ENCODE measurements around the gene CALCB.
"Not testable (repeated sequence)": the region's sequence is repeated elsewhere in the genome, so short reads cannot be mapped to it uniquely, and the experiment has no call there.

Gene CALCB

DNA sequence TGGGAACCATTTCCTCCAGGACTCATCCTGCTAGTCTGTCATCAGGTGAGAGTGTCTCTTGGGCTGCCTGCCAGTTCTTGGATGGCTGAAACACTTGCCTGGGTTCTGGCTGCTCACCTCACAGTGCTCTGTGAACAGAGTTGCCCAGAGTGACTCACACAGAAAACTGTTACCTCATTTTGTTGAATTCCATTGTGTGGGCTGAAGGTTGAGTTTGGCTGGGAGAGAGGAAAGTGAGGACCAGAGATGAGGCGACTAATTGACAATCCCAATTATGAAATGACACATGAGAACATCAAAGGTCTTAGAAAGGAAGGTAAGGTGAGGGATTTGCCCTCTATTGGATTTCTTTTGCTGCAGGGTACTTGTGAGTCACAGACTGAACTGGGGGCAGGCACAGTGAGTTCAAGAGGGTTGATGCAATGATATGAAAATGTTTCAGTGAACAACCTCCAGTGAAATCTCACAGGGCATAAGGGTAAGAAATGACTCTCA, 20.2 kb upstream of the CALCB start:
- Histone ChIP-seq H3K4me1 (ENCODE audit: control insufficient read depth in 1 of 2, insufficient read depth in 1 of 2, low read depth in 1 of 2, low read length in 1 of 2) (no peaks in the 10 kb centered on the region), H3K9me3 (no peaks in the 10 kb centered on the region), H3K27ac (no peak overlapping the region), H3K36me3 (no peaks in the 10 kb centered on the region), H3K27me3 (peaks cover 38% of the 10 kb centered on the region), H3K4me3 (ENCODE audit: low read depth in 1 of 2, low read length in 1 of 2) (no peak overlapping the region)
- TF ChIP-seq, protein P1, sequence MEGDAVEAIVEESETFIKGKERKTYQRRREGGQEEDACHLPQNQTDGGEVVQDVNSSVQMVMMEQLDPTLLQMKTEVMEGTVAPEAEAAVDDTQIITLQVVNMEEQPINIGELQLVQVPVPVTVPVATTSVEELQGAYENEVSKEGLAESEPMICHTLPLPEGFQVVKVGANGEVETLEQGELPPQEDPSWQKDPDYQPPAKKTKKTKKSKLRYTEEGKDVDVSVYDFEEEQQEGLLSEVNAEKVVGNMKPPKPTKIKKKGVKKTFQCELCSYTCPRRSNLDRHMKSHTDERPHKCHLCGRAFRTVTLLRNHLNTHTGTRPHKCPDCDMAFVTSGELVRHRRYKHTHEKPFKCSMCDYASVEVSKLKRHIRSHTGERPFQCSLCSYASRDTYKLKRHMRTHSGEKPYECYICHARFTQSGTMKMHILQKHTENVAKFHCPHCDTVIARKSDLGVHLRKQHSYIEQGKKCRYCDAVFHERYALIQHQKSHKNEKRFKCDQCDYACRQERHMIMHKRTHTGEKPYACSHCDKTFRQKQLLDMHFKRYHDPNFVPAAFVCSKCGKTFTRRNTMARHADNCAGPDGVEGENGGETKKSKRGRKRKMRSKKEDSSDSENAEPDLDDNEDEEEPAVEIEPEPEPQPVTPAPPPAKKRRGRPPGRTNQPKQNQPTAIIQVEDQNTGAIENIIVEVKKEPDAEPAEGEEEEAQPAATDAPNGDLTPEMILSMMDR (IDR thresholded peaks at IDR 0.05): no peak

DNA sequence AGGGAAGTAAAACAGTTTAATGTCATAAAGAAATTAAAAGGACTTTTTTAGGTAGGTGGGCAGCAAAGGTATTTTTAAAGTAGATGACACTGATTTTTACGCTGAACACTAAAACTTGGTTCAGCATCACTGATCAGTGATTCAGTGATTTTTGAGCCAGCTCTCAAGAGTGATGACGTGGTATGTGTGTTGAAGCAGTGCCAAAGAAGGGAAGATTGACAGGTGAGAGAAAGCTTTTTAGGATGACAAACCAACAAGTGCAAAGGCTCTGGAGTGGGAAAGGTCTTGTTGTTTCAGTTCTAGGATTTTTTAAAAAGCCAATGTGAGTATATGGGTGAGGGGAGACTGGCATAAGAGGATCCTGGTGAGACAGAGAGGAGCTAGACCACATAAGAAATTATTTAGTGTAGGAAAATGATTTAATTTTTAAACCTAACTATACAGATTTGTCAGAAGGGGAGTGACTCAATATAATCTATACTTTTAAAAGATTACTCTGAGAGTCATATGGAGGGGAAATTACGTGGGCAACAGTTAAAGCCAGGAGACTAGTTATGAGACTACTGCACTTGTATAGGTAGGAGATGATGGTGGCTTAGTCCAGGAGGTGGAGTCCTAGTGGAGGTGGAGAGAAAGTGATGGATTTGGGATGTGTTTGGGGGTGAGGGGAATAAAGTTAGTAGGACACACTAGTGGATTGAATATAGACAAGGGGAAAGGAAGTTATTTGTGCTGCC, 17.6 kb upstream of the CALCB start:
- no peak overlapping the region for H3K27ac ChIP-seq
- no peaks in the 10 kb centered on the region for H3K9me3 ChIP-seq
- H3K27me3 ChIP-seq: peaks cover 46% of the 10 kb centered on the region
- H3K4me1 ChIP-seq (ENCODE audit: control insufficient read depth in 1 of 2, insufficient read depth in 1 of 2, low read depth in 1 of 2, low read length in 1 of 2): no peaks in the 10 kb centered on the region
- H3K4me3 ChIP-seq (ENCODE audit: low read depth in 1 of 2, low read length in 1 of 2): no peak overlapping the region
- no peaks in the 10 kb centered on the region for H3K36me3 ChIP-seq
- TF ChIP-seq, protein P1 (IDR thresholded peaks at IDR 0.05): no peak

DNA sequence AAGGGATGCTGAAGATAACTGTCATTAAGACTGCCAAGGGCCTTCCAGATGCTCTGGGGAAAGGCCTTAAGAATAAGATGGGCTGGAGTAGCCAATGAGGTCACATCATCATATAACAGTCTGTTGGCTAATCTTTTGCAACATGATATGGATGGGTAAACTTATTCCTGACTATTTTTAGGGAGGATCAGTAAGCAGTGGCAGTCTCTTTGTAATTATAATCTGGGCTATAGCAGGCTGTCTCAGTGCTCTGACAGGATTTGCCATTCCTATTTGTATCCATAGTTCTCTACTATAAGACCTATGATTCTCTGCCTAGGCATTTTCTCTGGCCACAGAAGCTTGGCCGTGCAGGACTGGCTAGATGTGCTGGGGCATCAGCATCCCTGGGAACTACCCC, 16.1 kb upstream of the CALCB start:
- H3K36me3 ChIP-seq: no peaks in the 10 kb centered on the region
- no peak overlapping the region for H3K27ac ChIP-seq
- H3K9me3 ChIP-seq: no peaks in the 10 kb centered on the region
- no peaks in the 10 kb centered on the region for H3K4me1 ChIP-seq (ENCODE audit: control insufficient read depth in 1 of 2, insufficient read depth in 1 of 2, low read depth in 1 of 2, low read length in 1 of 2)
- TF ChIP-seq, protein P1 (IDR thresholded peaks at IDR 0.05): no peak
- H3K27me3 ChIP-seq: peaks cover 45% of the 10 kb centered on the region
- H3K4me3 ChIP-seq (ENCODE audit: low read depth in 1 of 2, low read length in 1 of 2): no peak overlapping the region

DNA sequence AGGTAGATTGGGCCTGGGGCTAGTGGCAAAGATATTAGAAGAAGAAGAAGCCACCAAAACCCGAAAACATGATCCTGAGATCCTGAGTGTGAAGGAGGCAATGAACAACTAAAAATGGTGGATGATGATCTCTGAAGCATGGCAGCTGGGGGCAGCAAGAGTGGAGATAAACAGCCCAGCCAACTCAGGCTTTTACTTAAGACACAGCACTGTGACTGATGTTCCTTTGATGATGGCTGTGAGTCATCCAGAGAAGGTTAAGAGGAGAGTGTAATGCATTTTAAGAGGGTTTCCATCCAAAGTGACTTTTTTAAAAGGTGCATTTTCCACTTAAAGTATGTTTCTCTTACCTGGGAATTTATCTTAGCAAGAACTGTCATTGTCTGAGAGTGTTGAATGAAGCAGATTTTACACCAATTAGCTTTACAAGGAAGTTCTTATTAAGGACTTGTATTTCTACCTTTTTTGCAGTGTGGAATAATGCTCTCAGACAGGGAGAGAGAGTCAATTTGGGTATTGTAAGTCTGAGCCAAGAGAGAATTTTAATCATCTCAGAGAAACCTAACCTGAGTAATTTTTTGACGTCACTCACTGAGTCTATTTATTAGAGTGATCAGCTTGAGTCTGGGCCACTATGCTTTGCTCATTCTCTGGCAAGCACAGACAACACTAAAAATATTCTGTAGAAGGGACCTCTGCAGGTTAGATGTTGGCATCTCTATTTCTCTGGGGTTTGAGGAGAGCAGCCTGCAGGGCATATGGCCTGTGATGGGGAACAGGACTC, 14.1 kb upstream of the CALCB start:
- TF ChIP-seq, protein P1 (IDR thresholded peaks at IDR 0.05): no peak
- no peak overlapping the region for H3K4me3 ChIP-seq (ENCODE audit: low read depth in 1 of 2, low read length in 1 of 2)
- H3K9me3 ChIP-seq: no peaks in the 10 kb centered on the region
- no peak overlapping the region for H3K27ac ChIP-seq
- H3K27me3 ChIP-seq: peaks cover 34% of the 10 kb centered on the region
- no peaks in the 10 kb centered on the region for H3K4me1 ChIP-seq (ENCODE audit: control insufficient read depth in 1 of 2, insufficient read depth in 1 of 2, low read depth in 1 of 2, low read length in 1 of 2)
- H3K36me3 ChIP-seq: no peaks in the 10 kb centered on the region

DNA sequence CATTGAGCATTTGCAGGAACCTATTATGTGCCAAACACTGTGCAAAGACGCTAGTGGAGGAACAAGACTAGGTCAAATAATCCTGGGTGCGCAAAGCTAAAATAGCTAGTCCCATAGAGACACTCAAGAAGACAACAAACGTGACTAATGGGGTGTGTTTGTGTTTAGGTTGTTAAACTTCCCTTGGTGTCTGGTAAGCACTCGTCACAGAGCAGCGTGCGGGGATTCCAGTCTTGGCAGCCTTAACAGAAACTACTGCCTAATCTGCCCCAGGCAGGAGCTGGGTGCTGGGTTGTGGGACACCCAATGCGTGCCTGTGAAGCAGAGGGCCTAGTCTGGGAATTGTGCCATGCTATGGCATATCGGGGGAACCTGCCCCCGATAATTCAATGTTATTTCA, 10.8 kb upstream of the CALCB start:
- TF ChIP-seq, protein P1 (IDR thresholded peaks at IDR 0.05): no peak
- Histone ChIP-seq H3K4me3 (ENCODE audit: low read depth in 1 of 2, low read length in 1 of 2) (no peak overlapping the region), H3K27me3 (peaks cover 41% of the 10 kb centered on the region), H3K36me3 (no peaks in the 10 kb centered on the region), H3K9me3 (no peaks in the 10 kb centered on the region), H3K4me1 (ENCODE audit: control insufficient read depth in 1 of 2, insufficient read depth in 1 of 2, low read depth in 1 of 2, low read length in 1 of 2) (no peaks in the 10 kb centered on the region), H3K27ac (no peak overlapping the region)

DNA sequence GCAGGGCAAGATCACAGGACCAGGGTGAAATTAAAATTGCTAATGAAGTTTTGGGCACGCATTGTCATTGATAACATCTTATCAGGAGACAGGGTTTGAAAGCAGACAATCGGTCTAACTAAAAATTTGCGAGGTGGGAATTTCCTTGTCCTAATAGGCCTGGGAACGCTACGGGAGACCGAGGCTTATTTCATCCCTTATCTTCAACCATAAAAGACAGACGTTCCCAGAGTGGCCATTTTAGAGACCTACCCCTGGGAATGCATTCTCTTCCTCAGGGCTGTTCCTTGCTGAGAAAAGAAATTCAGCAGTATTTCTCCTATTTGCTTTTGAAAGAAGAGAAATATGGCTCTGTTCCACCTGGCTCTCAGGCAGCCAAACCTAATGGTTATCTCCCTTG, 3.6 kb upstream of the CALCB start:
- H3K27ac ChIP-seq; H3K9me3 ChIP-seq; H3K4me3 ChIP-seq (ENCODE audit: low read depth in 1 of 2, low read length in 1 of 2); H3K36me3 ChIP-seq: not testable (repeated sequence)
- peaks cover 9 to 12% of the 10 kb centered on the region in 2 experiments for H3K4me1 ChIP-seq (ENCODE audit: control insufficient read depth in 1 of 2, insufficient read depth in 1 of 2, low read depth in 1 of 2, low read length in 1 of 2)
- peaks cover 65% of the 10 kb centered on the region for H3K27me3 ChIP-seq
